GM12873 (cell line): ENCODE data around the gene WNK3.

Experiments used
- TF ChIP-seq, protein P1 (sequence below): IDR thresholded peaks from 2 replicates; pipeline ENCODE4 v1.5.1; 2012; ENCODE audit warnings: low read depth, mild to moderate bottlenecking, moderate library complexity, low read length, control low read depth; ENCODE audit not compliant: insufficient read depth; ENCODE audit errors: missing control alignments

WNK3 gene

DNA sequence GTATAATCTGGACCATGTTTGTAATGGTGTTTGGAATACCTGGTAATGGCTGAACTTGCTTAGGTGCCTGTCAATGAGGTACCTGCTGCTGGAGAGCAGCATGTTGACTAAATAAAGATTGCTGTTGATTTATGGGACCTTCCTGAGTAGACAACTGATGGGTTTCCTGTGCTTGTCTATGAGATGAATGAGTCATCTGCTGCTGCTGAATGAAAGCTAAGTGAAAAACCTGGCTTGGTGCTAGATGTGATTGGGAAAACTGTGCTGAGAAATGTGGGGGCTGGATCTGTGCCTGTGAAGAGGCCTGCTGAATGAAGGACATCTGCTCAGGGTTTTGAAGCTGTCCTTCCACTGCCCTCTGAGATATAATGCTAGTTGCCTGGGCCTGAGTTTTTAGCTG lies 69.6 kb downstream of the WNK3 start:
- TF ChIP-seq, protein P1, sequence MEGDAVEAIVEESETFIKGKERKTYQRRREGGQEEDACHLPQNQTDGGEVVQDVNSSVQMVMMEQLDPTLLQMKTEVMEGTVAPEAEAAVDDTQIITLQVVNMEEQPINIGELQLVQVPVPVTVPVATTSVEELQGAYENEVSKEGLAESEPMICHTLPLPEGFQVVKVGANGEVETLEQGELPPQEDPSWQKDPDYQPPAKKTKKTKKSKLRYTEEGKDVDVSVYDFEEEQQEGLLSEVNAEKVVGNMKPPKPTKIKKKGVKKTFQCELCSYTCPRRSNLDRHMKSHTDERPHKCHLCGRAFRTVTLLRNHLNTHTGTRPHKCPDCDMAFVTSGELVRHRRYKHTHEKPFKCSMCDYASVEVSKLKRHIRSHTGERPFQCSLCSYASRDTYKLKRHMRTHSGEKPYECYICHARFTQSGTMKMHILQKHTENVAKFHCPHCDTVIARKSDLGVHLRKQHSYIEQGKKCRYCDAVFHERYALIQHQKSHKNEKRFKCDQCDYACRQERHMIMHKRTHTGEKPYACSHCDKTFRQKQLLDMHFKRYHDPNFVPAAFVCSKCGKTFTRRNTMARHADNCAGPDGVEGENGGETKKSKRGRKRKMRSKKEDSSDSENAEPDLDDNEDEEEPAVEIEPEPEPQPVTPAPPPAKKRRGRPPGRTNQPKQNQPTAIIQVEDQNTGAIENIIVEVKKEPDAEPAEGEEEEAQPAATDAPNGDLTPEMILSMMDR: no peak

DNA sequence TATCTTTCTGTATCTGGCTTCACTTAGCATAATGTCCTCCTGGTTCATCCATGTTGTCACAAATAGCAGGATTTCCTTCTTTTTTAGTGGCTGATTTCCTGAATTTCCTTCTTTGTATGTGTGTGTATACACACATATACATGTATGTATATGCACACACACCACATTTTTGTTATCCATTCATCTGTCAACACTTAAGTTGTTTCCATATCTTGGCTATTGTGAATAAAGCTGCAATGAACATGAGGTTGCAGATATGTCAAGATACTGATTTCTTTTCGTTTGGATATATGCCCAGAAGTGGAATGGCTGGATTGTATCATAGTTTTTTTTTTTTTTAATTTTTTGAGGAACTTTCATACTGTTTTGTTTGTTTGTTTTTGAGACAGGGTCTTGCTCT lies 76.2 kb downstream of the WNK3 start:
- TF ChIP-seq, protein P1: no peak

DNA sequence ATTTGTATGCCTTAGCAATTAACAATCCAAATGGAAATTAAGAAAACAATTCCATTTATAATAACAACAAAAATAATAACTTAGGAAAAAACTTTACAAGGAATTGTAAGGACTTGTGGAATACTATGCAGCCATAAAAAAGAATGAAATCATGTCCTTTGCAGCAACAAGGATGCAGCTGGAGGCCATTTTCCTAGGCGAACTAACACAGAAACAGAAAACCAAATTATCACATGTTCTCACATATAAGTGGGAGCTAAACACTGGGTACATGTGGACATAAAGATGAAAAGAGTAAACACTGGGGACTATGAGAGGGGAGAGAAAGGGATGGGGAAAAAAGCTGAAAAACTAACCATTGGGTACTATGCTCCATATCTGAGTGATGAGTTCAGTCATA lies 77.4 kb downstream of the WNK3 start:
- TF ChIP-seq, protein P1: no peak

DNA sequence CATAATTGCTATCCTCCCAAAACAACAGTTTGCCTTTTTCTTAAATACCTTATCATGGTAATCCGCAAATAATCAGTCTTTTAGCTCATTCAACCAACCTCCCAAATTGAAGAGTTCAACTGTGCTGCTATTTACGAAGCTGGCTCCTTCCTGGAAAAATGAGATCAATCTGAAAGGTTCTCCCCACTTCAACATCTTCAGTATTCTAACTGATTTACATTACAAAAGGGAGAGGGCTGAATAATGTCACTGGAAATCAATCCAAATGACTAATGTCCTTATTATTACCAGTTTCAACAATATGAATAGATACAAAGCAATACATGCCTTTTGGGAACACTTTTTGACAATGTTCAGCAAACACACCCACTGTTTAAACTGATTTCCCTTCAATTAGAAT lies 86.2 kb downstream of the WNK3 start:
- TF ChIP-seq, protein P1: no peak

DNA sequence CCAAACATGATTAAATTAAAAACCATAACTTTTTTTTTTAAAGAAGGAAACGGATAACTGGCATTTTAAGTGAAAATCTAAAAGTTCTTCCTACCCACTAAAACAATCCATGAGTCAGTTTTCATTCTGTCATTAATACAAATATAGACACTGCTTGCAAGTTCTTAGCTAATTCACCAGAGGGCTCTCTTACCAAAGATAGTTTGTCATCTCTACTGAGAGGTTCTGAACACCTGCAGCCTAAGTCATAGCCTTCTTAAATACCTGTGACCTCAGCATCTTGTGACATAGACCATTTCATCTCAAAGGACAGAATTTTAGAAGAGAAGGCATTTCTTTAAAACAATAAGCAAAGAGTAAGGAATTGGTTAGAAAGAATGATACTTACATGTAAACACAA lies 109.5 kb downstream of the WNK3 start:
- TF ChIP-seq, protein P1: peak; percentile 27

DNA sequence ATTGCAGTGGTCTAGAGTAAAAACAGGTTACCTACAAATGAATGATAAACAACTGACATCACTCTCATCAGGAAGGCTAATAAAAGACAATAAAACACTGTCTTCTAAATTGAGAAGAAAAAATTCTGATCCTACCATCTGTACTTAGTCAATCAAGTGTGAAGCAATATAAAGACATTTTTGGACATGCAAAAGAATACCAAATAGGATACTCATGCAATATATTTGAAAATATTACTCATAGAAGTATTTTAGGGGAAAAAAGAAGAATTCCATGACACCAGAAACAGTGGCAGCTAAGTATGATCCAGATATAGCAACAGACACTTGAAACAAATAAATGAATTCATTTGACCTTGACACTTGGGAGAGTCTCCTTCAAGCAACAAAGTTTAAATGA lies 111.0 kb downstream of the WNK3 start:
- TF ChIP-seq, protein P1: no peak

DNA sequence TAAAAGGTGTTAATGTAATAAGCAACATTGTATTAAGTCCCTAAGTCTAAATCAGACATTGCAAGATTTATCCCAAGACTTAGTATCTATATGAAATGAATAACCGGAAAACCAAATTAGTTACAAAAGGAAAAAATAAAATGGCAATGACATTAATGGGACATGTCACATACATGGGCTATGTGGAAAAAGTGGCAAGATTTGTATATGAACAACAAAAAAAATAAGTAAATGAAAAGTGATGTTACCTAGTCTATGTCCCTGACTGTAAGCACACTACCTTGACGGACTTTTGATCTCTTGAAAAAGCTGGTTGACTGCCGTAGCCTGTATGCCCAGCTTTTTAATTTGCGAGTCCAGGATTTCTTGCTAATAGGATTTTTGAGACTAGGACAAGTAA lies 119.3 kb downstream of the WNK3 start:
- TF ChIP-seq, protein P1: no peak
